ENCODE measurements around the gene NR5A1. TPM values are rescaled to one million over a fixed set of nuclear protein-coding genes. Genes with fewer than 3 reads are reported as not detected.

The NR5A1 gene
- polyA plus RNA-seq, 1 experiment, result not detected

DNA sequence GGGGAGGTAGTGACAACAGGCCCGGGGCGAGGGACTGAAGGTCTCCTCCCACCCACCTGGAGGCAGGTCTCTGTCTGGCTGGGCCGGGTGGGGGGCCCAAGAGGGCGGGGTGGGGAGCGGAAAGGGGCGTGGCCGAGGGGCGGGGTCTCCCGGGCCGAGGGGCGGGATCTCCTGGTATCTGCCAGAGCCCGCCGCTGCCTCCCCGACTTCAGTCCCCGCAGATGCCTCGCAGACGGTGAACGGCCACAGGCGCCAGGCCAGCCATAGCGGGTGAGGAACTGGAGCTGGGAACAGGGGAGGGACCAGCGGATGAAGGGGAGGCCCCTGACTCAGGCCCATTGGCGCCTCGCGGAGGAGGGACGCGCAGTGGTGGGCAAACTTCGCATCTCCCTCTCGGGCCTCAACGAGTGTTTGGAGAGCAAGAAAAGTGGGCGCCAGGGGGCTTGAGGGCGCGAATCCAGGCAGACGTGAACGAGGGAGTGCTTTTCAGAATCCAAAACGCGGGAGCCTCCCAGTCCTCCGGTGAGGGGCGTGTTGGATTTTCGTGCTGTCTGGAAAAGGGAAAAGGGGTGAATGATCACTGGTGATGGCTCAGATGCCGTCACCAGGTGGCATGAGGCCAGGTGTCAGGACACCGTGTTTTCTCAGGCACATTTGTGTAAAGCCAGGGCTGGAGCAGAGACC lies 56.8 kb downstream of the NR5A1 start, which contains the start of gene ADGRD2:
ADGRD2 (plus strand) TSS at position 211 of the 684 bp plus-strand sequence. CDS start 1,216 bp downstream, outside the sequence.
- peaks cover 46% of the 10 kb centered on the region for H3K27me3 ChIP-seq (ENCODE audit: control insufficient read depth, insufficient read depth, low read length)
- no peak within 1 kb of the TSS for H3K27ac ChIP-seq (ENCODE audit: low read depth, low read length)
- POLR2A ChIA-PET, result no interaction called here
- H3K9me3 ChIP-seq (ENCODE audit: control insufficient read depth, insufficient read depth, low read length), result peaks cover 8% of the 10 kb centered on the region; the same call in 1 of the 2 replicates
- H3K4me3 ChIP-seq (ENCODE audit: low read depth, low read length), result peak within 1 kb of the TSS; percentile 25
- no peak for TF ChIP-seq CTCF (IDR thresholded peaks at IDR 0.05; ENCODE audit: low read depth, low read length)
- CTCF ChIA-PET, result no interaction called here
- no peak for DNase-seq (ENCODE audit: low read depth, low spot score)

- Histone ChIP-seq H3K27me3 (ENCODE audit: control insufficient read depth, insufficient read depth, low read length) (peaks cover 42% of the 10 kb centered on the region), H3K4me3 (ENCODE audit: low read depth, low read length) (no peak overlapping the region), H3K27ac (ENCODE audit: low read depth, low read length) (no peak overlapping the region), H3K9me3 (ENCODE audit: control insufficient read depth, insufficient read depth, low read length) (peaks cover 8% of the 10 kb centered on the region; the same call in 1 of the 2 replicates)
- no peak for TF ChIP-seq CTCF (IDR thresholded peaks at IDR 0.05; ENCODE audit: low read depth, low read length)
- CTCF ChIA-PET, result no interaction called here
- POLR2A ChIA-PET, result no interaction called here
- no peak for DNase-seq (ENCODE audit: low read depth, low spot score)
These were observed 57.6 kb downstream of the NR5A1 start for GRCh38 chr9:124449381-124450151.

- no peak overlapping the region for H3K27ac ChIP-seq (ENCODE audit: low read depth, low read length)
- ChIA-PET CTCF (no interaction called here), POLR2A (no interaction called here)
- H3K9me3 ChIP-seq (ENCODE audit: control insufficient read depth, insufficient read depth, low read length), result peaks cover 8% of the 10 kb centered on the region; the same call in 1 of the 2 replicates
- H3K27me3 ChIP-seq (ENCODE audit: control insufficient read depth, insufficient read depth, low read length), result peaks cover 37% of the 10 kb centered on the region
- no peak for TF ChIP-seq CTCF (IDR thresholded peaks at IDR 0.05; ENCODE audit: low read depth, low read length)
- no peak overlapping the region for H3K4me3 ChIP-seq (ENCODE audit: low read depth, low read length)
- DNase-seq (ENCODE audit: low read depth, low spot score), result no peak
These were observed 59.2 kb downstream of the NR5A1 start for GRCh38 chr9:124448019-124448418.

GRCh38 chr9:124447297-124447661 lies 59.9 kb downstream of the NR5A1 start:
- H3K27ac ChIP-seq (ENCODE audit: low read depth, low read length), result no peak overlapping the region
- no peak for DNase-seq (ENCODE audit: low read depth, low spot score)
- H3K27me3 ChIP-seq (ENCODE audit: control insufficient read depth, insufficient read depth, low read length), result peaks cover 31% of the 10 kb centered on the region
- ChIA-PET CTCF (no interaction called here), POLR2A (no interaction called here)
- H3K9me3 ChIP-seq (ENCODE audit: control insufficient read depth, insufficient read depth, low read length), result peaks cover 4% of the 10 kb centered on the region
- H3K4me3 ChIP-seq (ENCODE audit: low read depth, low read length), result no peak overlapping the region
- TF ChIP-seq CTCF (IDR thresholded peaks at IDR 0.05; ENCODE audit: low read depth, low read length), result no peak

DNA sequence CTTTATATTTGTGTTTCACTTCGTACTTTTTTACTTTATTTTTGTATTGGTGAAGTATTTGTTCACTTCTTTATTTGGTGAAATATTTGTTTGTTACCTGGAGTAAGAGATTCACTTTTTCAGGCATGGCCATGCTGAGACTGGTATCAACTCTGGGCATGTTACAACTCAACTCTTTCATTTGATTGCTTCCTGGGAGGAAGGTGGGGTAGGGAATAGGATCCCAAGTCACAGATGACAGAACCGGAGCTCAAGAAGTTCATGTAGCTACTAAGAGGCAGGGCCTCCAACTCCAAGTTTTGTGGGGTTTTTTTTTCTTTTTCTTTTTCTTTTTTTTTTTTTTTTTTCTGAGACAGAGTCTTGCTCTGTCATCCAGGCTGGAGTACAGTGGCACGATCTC lies 63.0 kb downstream of the NR5A1 start:
- H3K9me3 ChIP-seq (ENCODE audit: control insufficient read depth, insufficient read depth, low read length), result peaks cover 7% of the 10 kb centered on the region
- POLR2A ChIA-PET, result no interaction called here
- H3K27ac ChIP-seq (ENCODE audit: low read depth, low read length), result no peak overlapping the region
- no peak for TF ChIP-seq CTCF (IDR thresholded peaks at IDR 0.05; ENCODE audit: low read depth, low read length)
- no peak overlapping the region for H3K4me3 ChIP-seq (ENCODE audit: low read depth, low read length)
- CTCF ChIA-PET, result interaction anchor here (1.2 to 1.5 kb wide), 2 partner anchors 24 to 93 kb away, joined by 3 read pairs; no protein-coding TSS in a partner anchor
- DNase-seq (ENCODE audit: low read depth, low spot score), result no peak
- H3K27me3 ChIP-seq (ENCODE audit: control insufficient read depth, insufficient read depth, low read length), result peaks cover 15% of the 10 kb centered on the region

Measured in AG04450 (cell line).